ENCODE measurements around the gene TAF15. TPM values are rescaled to one million over a fixed set of nuclear protein-coding genes. Genes with fewer than 3 reads are reported as not detected.

TAF15 gene
- total RNA-seq, 5 donors from 2014 or later (not counting 1 experiment from before 2014, with no cell fraction given) = 186 to 228 (median 201) TPM

GRCh38 chr17:35875072-35875799 lies 66.0 kb downstream of the TAF15 start:
- Histone ChIP-seq H3K4me1 (ENCODE audit: control insufficient read depth in 1 of 2, extremely low read depth in 1 of 2, insufficient read depth in 2 of 2, low read length in 2 of 2) (peaks cover 22 to 45% of the 10 kb centered on the region in 2 experiments), H3K9me3 (no peaks in the 10 kb centered on the region), H3K4me3 (ENCODE audit: control insufficient read depth in 1 of 2, extremely low read depth in 1 of 2, low read length in 1 of 2) (peak overlapping the region in 1 of 2 donors; percentile 27), H3K36me3 (ENCODE audit: control insufficient read depth in 2 of 2, extremely low read depth in 1 of 2, insufficient read depth in 1 of 2, low read length in 1 of 2) (peaks cover 0 to 26% of the 10 kb centered on the region in 2 donors), H3K27ac (ENCODE audit: low read length) (peak overlapping the region; percentile 64), H3K27me3 (replicated peaks in 1 of 2; ENCODE audit: control insufficient read depth in 2 of 2, extremely low read depth in 1 of 2, insufficient read depth in 2 of 2, low read length in 1 of 2) (no peaks in the 10 kb centered on the region)
- peak overlapping the region; percentile 46 to 87 (median 56) for H3K4me3 Mint-ChIP-seq
- H3K27me3 Mint-ChIP-seq = no peaks in the 10 kb centered on the region
- ChIA-PET POLR2A (interaction anchor here in 1 of 2 donors (0.7 kb wide), 1 partner anchor 111 kb away, joined by 4 read pairs; no protein-coding TSS in a partner anchor), CTCF (interaction anchor here in 1 of 2 donors (0.8 to 1.0 kb wide), 2 partner anchors 21 to 103 kb away, joined by 3 read pairs; no protein-coding TSS in a partner anchor)
- H3K36me3 Mint-ChIP-seq = peaks cover 15% of the 10 kb centered on the region
- H3K4me1 Mint-ChIP-seq = peaks cover 44 to 60% (median 52%) of the 10 kb centered on the region in 3 donors
- H3K27ac Mint-ChIP-seq = peak overlapping the region; percentile 59 to 89
- 8% methylated on average over 2 of the region's 5 CpGs for WGBS (ENCODE audit: insufficient coverage)
- DNase-seq = peak in 4 of 35 experiments; percentile 20 to 53 (median 28)
- H3K9me3 Mint-ChIP-seq = no peaks in the 10 kb centered on the region
- peak in 2 of 4 experiments; percentile 27 to 31 for ATAC-seq (replicated peaks in 1 of 4)

- H3K4me3 ChIP-seq (ENCODE audit: control insufficient read depth in 1 of 2, extremely low read depth in 1 of 2, low read length in 1 of 2) = peak overlapping the region; percentile 15 to 27
- no peaks in the 10 kb centered on the region for H3K27me3 ChIP-seq (replicated peaks in 1 of 2; ENCODE audit: control insufficient read depth in 2 of 2, extremely low read depth in 1 of 2, insufficient read depth in 2 of 2, low read length in 1 of 2)
- Mint-ChIP-seq H3K27ac (peak overlapping the region; percentile 59 to 89), H3K27me3 (no peaks in the 10 kb centered on the region), H3K36me3 (peaks cover 15% of the 10 kb centered on the region), H3K4me3 (peak overlapping the region; percentile 46 to 87 (median 56)), H3K9me3 (no peaks in the 10 kb centered on the region), H3K4me1 (peaks cover 48 to 64% (median 56%) of the 10 kb centered on the region in 3 donors)
- ATAC-seq (replicated peaks in 1 of 4) (no peak), DNase-seq (no peak)
- H3K36me3 ChIP-seq (ENCODE audit: control insufficient read depth in 2 of 2, extremely low read depth in 1 of 2, insufficient read depth in 1 of 2, low read length in 1 of 2) = peaks cover 0 to 26% of the 10 kb centered on the region in 2 donors
- WGBS (ENCODE audit: insufficient coverage) = no CpG with 5 or more reads among the region's 3 CpGs
- no peaks in the 10 kb centered on the region for H3K9me3 ChIP-seq
- ChIA-PET POLR2A (interaction anchor here in 1 of 2 donors (0.6 kb wide), 2 partner anchors 9 to 16 kb away, joined by 4 to 5 read pairs; no protein-coding TSS in a partner anchor), CTCF (interaction anchor here (0.8 to 1.0 kb wide), 3 partner anchors 20 to 271 kb away, joined by 3 to 4 read pairs (median 3); no protein-coding TSS in a partner anchor)
- H3K27ac ChIP-seq (ENCODE audit: low read length) = peak overlapping the region; percentile 64
- H3K4me1 ChIP-seq (ENCODE audit: control insufficient read depth in 1 of 2, extremely low read depth in 1 of 2, insufficient read depth in 2 of 2, low read length in 2 of 2) = peaks cover 22 to 48% of the 10 kb centered on the region in 2 experiments
Measured at GRCh38 chr17:35875800-35876139, 66.5 kb downstream of the TAF15 start.

GRCh38 chr17:35876534-35876933 lies 67.2 kb downstream of the TAF15 start:
- H3K9me3 ChIP-seq = no peaks in the 10 kb centered on the region
- peak overlapping the region; percentile 46 to 87 (median 56) for H3K4me3 Mint-ChIP-seq
- H3K27me3 ChIP-seq (replicated peaks in 1 of 2; ENCODE audit: control insufficient read depth in 2 of 2, extremely low read depth in 1 of 2, insufficient read depth in 2 of 2, low read length in 1 of 2) = no peaks in the 10 kb centered on the region
- peaks cover 42 to 60% (median 50%) of the 10 kb centered on the region in 3 donors for H3K4me1 Mint-ChIP-seq
- H3K27ac Mint-ChIP-seq = peak overlapping the region; percentile 59 to 89
- H3K27ac ChIP-seq (ENCODE audit: low read length) = peak overlapping the region; percentile 64
- no peaks in the 10 kb centered on the region for H3K9me3 Mint-ChIP-seq
- POLR2A ChIA-PET = interaction anchor here in 1 of 2 donors (0.6 to 1.2 kb wide), 2 partner anchors 8 to 19 kb away, joined by 3 to 4 read pairs; no protein-coding TSS in a partner anchor
- peak overlapping the region in 1 of 2 donors; percentile 27 for H3K4me3 ChIP-seq (ENCODE audit: control insufficient read depth in 1 of 2, extremely low read depth in 1 of 2, low read length in 1 of 2)
- ATAC-seq (replicated peaks in 1 of 4) (no peak), DNase-seq (no peak)
- peaks cover 16 to 44% of the 10 kb centered on the region in 2 experiments for H3K4me1 ChIP-seq (ENCODE audit: control insufficient read depth in 1 of 2, extremely low read depth in 1 of 2, insufficient read depth in 2 of 2, low read length in 2 of 2)
- H3K36me3 Mint-ChIP-seq = peaks cover 15% of the 10 kb centered on the region
- CTCF ChIA-PET = interaction anchor here (0.5 to 0.8 kb wide), 3 partner anchors 33 to 270 kb away, joined by 3 to 4 read pairs (median 3); no protein-coding TSS in a partner anchor
- peaks cover 0 to 26% of the 10 kb centered on the region in 2 donors for H3K36me3 ChIP-seq (ENCODE audit: control insufficient read depth in 2 of 2, extremely low read depth in 1 of 2, insufficient read depth in 1 of 2, low read length in 1 of 2)
- 70% methylated on average over 3 of the region's 3 CpGs for WGBS (ENCODE audit: insufficient coverage)
- no peaks in the 10 kb centered on the region for H3K27me3 Mint-ChIP-seq

GRCh38 chr17:35877345-35878029 lies 68.2 kb downstream of the TAF15 start:
- Histone ChIP-seq H3K27me3 (replicated peaks in 1 of 2; ENCODE audit: control insufficient read depth in 2 of 2, extremely low read depth in 1 of 2, insufficient read depth in 2 of 2, low read length in 1 of 2) (no peaks in the 10 kb centered on the region), H3K27ac (ENCODE audit: low read length) (peak overlapping the region; percentile 22), H3K36me3 (ENCODE audit: control insufficient read depth in 2 of 2, extremely low read depth in 1 of 2, insufficient read depth in 1 of 2, low read length in 1 of 2) (peaks cover 0 to 21% of the 10 kb centered on the region in 2 donors), H3K4me1 (ENCODE audit: control insufficient read depth in 1 of 2, extremely low read depth in 1 of 2, insufficient read depth in 2 of 2, low read length in 2 of 2) (peaks cover 15 to 36% of the 10 kb centered on the region in 2 experiments), H3K9me3 (no peaks in the 10 kb centered on the region), H3K4me3 (ENCODE audit: control insufficient read depth in 1 of 2, extremely low read depth in 1 of 2, low read length in 1 of 2) (peak overlapping the region in 1 of 2 donors; percentile 62)
- Mint-ChIP-seq H3K4me1 (peaks cover 37 to 54% (median 45%) of the 10 kb centered on the region in 3 donors), H3K36me3 (peaks cover 11% of the 10 kb centered on the region), H3K27ac (peak overlapping the region; percentile 53 to 68), H3K4me3 (peak overlapping the region; percentile 59 to 87 (median 85)), H3K27me3 (no peaks in the 10 kb centered on the region), H3K9me3 (no peaks in the 10 kb centered on the region)
- POLR2A ChIA-PET = interaction anchor here in 1 of 2 donors (0.6 kb wide), 1 partner anchor 1502 kb away, joined by 3 read pairs; no protein-coding TSS in a partner anchor
- no peak for DNase-seq
- CTCF ChIA-PET = interaction anchor here in 1 of 2 donors (0.7 kb wide), 1 partner anchor 195 kb away, joined by 5 read pairs; no protein-coding TSS in a partner anchor
- ATAC-seq (replicated peaks in 1 of 4) = no peak

GRCh38 chr17:35878361-35878760 lies 69.1 kb downstream of the TAF15 start:
- peak overlapping the region; percentile 78 for H3K27ac ChIP-seq (ENCODE audit: low read length)
- H3K4me1 Mint-ChIP-seq = peaks cover 37 to 50% (median 44%) of the 10 kb centered on the region in 3 donors
- peaks cover 11% of the 10 kb centered on the region for H3K36me3 Mint-ChIP-seq
- H3K9me3 Mint-ChIP-seq = no peaks in the 10 kb centered on the region
- H3K27me3 ChIP-seq (replicated peaks in 1 of 2; ENCODE audit: control insufficient read depth in 2 of 2, extremely low read depth in 1 of 2, insufficient read depth in 2 of 2, low read length in 1 of 2) = no peaks in the 10 kb centered on the region
- 40% methylated on average over 1 of the region's 4 CpGs for WGBS (ENCODE audit: insufficient coverage)
- H3K27me3 Mint-ChIP-seq = no peaks in the 10 kb centered on the region
- DNase-seq (peak in 2 of 35 experiments; percentile 25 to 35), ATAC-seq (replicated peaks in 1 of 4) (no peak)
- peaks cover 0 to 18% of the 10 kb centered on the region in 2 donors for H3K36me3 ChIP-seq (ENCODE audit: control insufficient read depth in 2 of 2, extremely low read depth in 1 of 2, insufficient read depth in 1 of 2, low read length in 1 of 2)
- H3K4me3 Mint-ChIP-seq = peak overlapping the region; percentile 59 to 87 (median 85)
- peak overlapping the region; percentile 85 to 89 for H3K27ac Mint-ChIP-seq
- CTCF ChIA-PET = interaction anchor here (0.6 to 1.3 kb wide), 3 partner anchors 12 to 28 kb away, joined by 3 to 5 read pairs (median 5); no protein-coding TSS in a partner anchor
- peak overlapping the region in 1 of 2 donors; percentile 62 for H3K4me3 ChIP-seq (ENCODE audit: control insufficient read depth in 1 of 2, extremely low read depth in 1 of 2, low read length in 1 of 2)
- no peaks in the 10 kb centered on the region for H3K9me3 ChIP-seq
- POLR2A ChIA-PET = no interaction called here
- H3K4me1 ChIP-seq (ENCODE audit: control insufficient read depth in 1 of 2, extremely low read depth in 1 of 2, insufficient read depth in 2 of 2, low read length in 2 of 2) = peaks cover 15 to 32% of the 10 kb centered on the region in 2 experiments
